B cell (primary cell): Measurements from ENCODE around the gene MFSD12. TPM values are rescaled to one million over a fixed set of nuclear protein-coding genes. Genes with fewer than 3 reads are reported as not detected.

ENCODE experiments used
- ATAC-seq: fragments of 200-7000 bp; cut with Tn5 transposase; one replicate; pipeline ENCODE4 v1.10.0; 2021; ENCODE audit warnings: low read depth, mild to moderate bottlenecking, moderate number of reproducible peaks, moderate library complexity
- CTCF ChIA-PET: fragments of 350-600 bp; sonication (Branson Sonifier 250); formaldehyde crosslinking; loops from one replicate; lab custom pipeline; 2021; ENCODE audit warnings: antibody characterized with exemption, inconsistent platforms; lab: Charles Lee
- POLR2A ChIA-PET: fragments of 350-600 bp; sonication (Branson Sonifier 250); formaldehyde crosslinking; loops from one replicate; lab custom pipeline; 2021; ENCODE audit warnings: antibody characterized with exemption; lab: Charles Lee
- DNase-seq: peaks from one replicate; pipeline ENCODE4 v3.0.0; 2013
- H2AFZ ChIP-seq: 2 replicates; pipeline ENCODE4 v1.6.1; 2012; ENCODE audit warnings: mild to moderate bottlenecking, low read depth, low read length; ENCODE audit not compliant: insufficient read depth, poor library complexity, severe bottlenecking
- H3K27ac ChIP-seq, 2 donors: 1 replicate in 1 of 2; 2 replicates in 1 of 2; pipeline ENCODE4 v1.5.1; 2012 to 2013; ENCODE audit warnings: low read length in 2 of 2, mild to moderate bottlenecking in 2 of 2, moderate library complexity in 1 of 2
- H3K27me3 ChIP-seq, 4 experiments: fragments of 200-600 bp in 1 of 4; sonication (generic) in 1 of 4; replicated peaks in 1 of 4; 1 replicate in 2 of 4; 2 replicates in 2 of 4; pipeline versions ENCODE4 v1.6.1 to v1.7.0; 2013 to 2016; ENCODE audit warnings: low read length in 3 of 4, mild to moderate bottlenecking in 2 of 4, mixed read lengths in 1 of 4, moderate library complexity in 1 of 4; ENCODE audit not compliant: insufficient read depth in 4 of 4, control insufficient read depth in 3 of 4; ENCODE audit errors: control extremely low read depth in 1 of 4
- H3K36me3 ChIP-seq, 2 experiments: replicated peaks in 1 of 2; 1 replicate in 1 of 2; 2 replicates in 1 of 2; pipeline versions ENCODE4 v1.6.1 to v1.7.1; 2013; ENCODE audit warnings: low read length in 1 of 2; ENCODE audit not compliant: insufficient read depth in 2 of 2, control insufficient read depth in 1 of 2; ENCODE audit errors: control extremely low read depth in 1 of 2, extremely low read depth in 1 of 2
- H3K4me1 ChIP-seq, 2 donors: fragments of 200-600 bp in 1 of 2; sonication (generic) in 1 of 2; 1 replicate in 1 of 2; 2 replicates in 1 of 2; pipeline versions ENCODE4 v1.5.1 to v1.6.1; 2013 to 2017; ENCODE audit warnings: low read length in 2 of 2; ENCODE audit not compliant: control insufficient read depth in 2 of 2, insufficient read depth in 2 of 2
- H3K4me2 ChIP-seq: replicated peaks from 2 replicates; pipeline ENCODE3; 2012; ENCODE audit warnings: mild to moderate bottlenecking, low read depth, low read length; ENCODE audit not compliant: poor library complexity, severe bottlenecking
- H3K4me3 ChIP-seq, 5 experiments: fragments of 200-600 bp in 1 of 5; sonication (generic) in 1 of 5; 1 replicate in 3 of 5; 2 replicates in 2 of 5; pipeline versions ENCODE4 v1.5.1 to v1.7.0; 2011 to 2016; ENCODE audit warnings: low read length in 4 of 5, mild to moderate bottlenecking in 4 of 5, low read depth in 2 of 5, control low read depth in 1 of 5, moderate library complexity in 1 of 5; ENCODE audit not compliant: insufficient read depth in 1 of 5; ENCODE audit errors: control extremely low read depth in 1 of 5, extremely low read depth in 1 of 5
- H3K79me2 ChIP-seq: fragments of 200-600 bp; sonication (generic); one replicate; pipeline ENCODE4 v1.6.0; 2016; ENCODE audit warnings: low read length; ENCODE audit not compliant: control insufficient read depth, insufficient read depth
- H3K9ac ChIP-seq: fragments of 200-600 bp; sonication (generic); 2 replicates; pipeline ENCODE4 v1.6.1; 2017; ENCODE audit warnings: mild to moderate bottlenecking, low read length, moderate library complexity
- H3K9me3 ChIP-seq, 3 donors: one replicate each; pipeline versions ENCODE4 v1.6.1 to v1.7.1; 2013; ENCODE audit warnings: low read length in 2 of 3; ENCODE audit not compliant: control insufficient read depth in 2 of 3, insufficient read depth in 1 of 3; ENCODE audit errors: control extremely low read depth in 1 of 3
- H4K20me1 ChIP-seq: 2 replicates; pipeline ENCODE4 v1.6.0; 2012; ENCODE audit warnings: mild to moderate bottlenecking, low read length; ENCODE audit not compliant: insufficient read depth, control insufficient read depth, poor library complexity, severe bottlenecking
- H3K27ac Mint-ChIP-seq: one replicate; pipeline ENCODE4 v1.8.0; 2021; ENCODE audit warnings: mixed read lengths
- H3K27me3 Mint-ChIP-seq: one replicate; pipeline ENCODE4 v1.8.0; 2021; ENCODE audit warnings: mixed read lengths
- H3K4me1 Mint-ChIP-seq: one replicate; pipeline ENCODE4 v1.8.0; 2021; ENCODE audit warnings: mixed read lengths
- H3K4me3 Mint-ChIP-seq: one replicate; pipeline ENCODE4 v1.8.0; 2021; ENCODE audit warnings: mixed read lengths
- H3K9me3 Mint-ChIP-seq: one replicate; pipeline ENCODE4 v1.8.0; 2022; ENCODE audit warnings: mixed read lengths; ENCODE audit not compliant: insufficient read depth
- EZH2 ChIP-seq: IDR thresholded peaks from 2 replicates; pipeline ENCODE4 v1.6.1; 2012; ENCODE audit warnings: borderline replicate concordance, low read depth, mild to moderate bottlenecking, moderate library complexity, low read length; ENCODE audit not compliant: insufficient read depth, poor library complexity, severe bottlenecking
- WGBS: methylation state at CpG from one replicate; pipeline ENCODE4 v1.1.5; 2013; ENCODE audit warnings: missing lambda C conversion rate; ENCODE audit not compliant: insufficient coverage; 5-methylcytosine and 5-hydroxymethylcytosine counted together
- intact Hi-C: fragments of 100-400 bp; cut with micrococcal nuclease; formaldehyde crosslinking; loops from one replicate; pipeline ENCODE4 v1.10.0; 2022
- polyA plus RNA-seq: library from polyadenylated mRNA; depleted of rRNA; stranded (reverse); fragments of >200 nt; gene quantifications from 2 replicates; pipeline ENCODE4 v1.2.3, GENCODE V29; 2012
- total RNA-seq, 2 donors: library from RNA; stranded (reverse); fragments of 120-200 nt in 1 of 2; gene quantifications; 1 replicate in 1 of 2; 2 replicates in 1 of 2; pipeline versions ENCODE4 v1.2.3 to v1.2.4, GENCODE V29; 2013 to 2022
- TF ChIP-seq, protein P1 (sequence below): fragments of 200-600 bp; IDR thresholded peaks from one replicate; pipeline ENCODE4 v1.8.0; 2022; ENCODE audit warnings: antibody characterized with exemption, mild to moderate bottlenecking

Gene MFSD12
- total and polyA plus RNA-seq, 2 donors (not counting 1 experiment from before 2014, with no cell fraction given): 100 to 154 TPM

DNA sequence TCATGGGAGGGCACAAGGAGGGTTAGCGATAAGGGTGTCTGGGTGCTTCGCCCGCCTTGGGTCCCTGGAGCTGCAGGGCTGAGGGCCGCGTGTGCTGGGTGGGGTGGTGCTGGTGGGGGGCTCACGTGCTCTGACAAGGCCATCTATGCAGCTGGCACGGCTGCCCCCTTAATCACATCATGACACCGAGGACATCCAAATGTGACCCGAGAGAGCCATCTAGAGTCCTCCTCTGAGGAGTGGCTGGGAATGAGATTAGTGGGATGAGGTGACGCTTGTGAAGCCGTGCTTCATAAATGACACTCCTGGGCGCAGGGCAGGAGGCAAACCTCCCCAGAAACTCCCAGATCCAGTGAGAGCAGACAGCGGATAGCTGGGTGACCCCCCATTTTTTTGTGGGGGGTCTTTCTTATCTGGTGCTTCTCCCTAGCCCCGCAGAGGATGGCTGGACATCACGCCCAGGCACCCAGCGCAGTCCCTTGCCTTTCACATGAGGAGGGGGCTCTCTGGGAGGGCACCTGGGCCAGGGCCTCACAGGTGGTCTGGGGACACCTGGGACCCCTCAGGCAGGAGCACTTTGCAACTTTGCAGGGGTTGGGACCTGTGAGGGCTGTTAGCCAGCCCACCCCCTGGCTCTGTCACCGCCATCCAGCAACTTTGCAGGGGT is 44.7 kb downstream of the MFSD12 start:
- CTCF ChIA-PET: no interaction called here
- POLR2A ChIA-PET: no interaction called here
- Mint-ChIP-seq H3K4me3 (no peak overlapping the region), H3K9me3 (no peaks in the 10 kb centered on the region), H3K27ac (no peak overlapping the region), H3K4me1 (peaks cover 58% of the 10 kb centered on the region), H3K27me3 (no peaks in the 10 kb centered on the region)
- no peak overlapping the region for H3K4me2 ChIP-seq
- peaks cover 91% of the 10 kb centered on the region for H4K20me1 ChIP-seq
- no peak overlapping the region for H3K27ac ChIP-seq
- TF ChIP-seq, protein P1, sequence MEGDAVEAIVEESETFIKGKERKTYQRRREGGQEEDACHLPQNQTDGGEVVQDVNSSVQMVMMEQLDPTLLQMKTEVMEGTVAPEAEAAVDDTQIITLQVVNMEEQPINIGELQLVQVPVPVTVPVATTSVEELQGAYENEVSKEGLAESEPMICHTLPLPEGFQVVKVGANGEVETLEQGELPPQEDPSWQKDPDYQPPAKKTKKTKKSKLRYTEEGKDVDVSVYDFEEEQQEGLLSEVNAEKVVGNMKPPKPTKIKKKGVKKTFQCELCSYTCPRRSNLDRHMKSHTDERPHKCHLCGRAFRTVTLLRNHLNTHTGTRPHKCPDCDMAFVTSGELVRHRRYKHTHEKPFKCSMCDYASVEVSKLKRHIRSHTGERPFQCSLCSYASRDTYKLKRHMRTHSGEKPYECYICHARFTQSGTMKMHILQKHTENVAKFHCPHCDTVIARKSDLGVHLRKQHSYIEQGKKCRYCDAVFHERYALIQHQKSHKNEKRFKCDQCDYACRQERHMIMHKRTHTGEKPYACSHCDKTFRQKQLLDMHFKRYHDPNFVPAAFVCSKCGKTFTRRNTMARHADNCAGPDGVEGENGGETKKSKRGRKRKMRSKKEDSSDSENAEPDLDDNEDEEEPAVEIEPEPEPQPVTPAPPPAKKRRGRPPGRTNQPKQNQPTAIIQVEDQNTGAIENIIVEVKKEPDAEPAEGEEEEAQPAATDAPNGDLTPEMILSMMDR: no peak
- TF ChIP-seq EZH2: no peak
- peaks cover 11 to 23% of the 10 kb centered on the region in 2 donors for H3K4me1 ChIP-seq
- no peak overlapping the region for H3K4me3 ChIP-seq
- H3K27me3 ChIP-seq: no peaks in the 10 kb centered on the region
- H3K36me3 ChIP-seq: peaks cover 0 to 39% of the 10 kb centered on the region in 2 experiments
- no peak overlapping the region for H3K9ac ChIP-seq
- H3K79me2 ChIP-seq: peaks cover 98% of the 10 kb centered on the region
- H3K9me3 ChIP-seq: peaks cover 0 to 5% (median 0%) of the 10 kb centered on the region in 3 donors
- no peak overlapping the region for H2AFZ ChIP-seq
- intact Hi-C loops: no loop called here
- no peak for ATAC-seq
- no peak for DNase-seq
- 96% methylated on average over 9 of the region's 17 CpGs for WGBS

DNA sequence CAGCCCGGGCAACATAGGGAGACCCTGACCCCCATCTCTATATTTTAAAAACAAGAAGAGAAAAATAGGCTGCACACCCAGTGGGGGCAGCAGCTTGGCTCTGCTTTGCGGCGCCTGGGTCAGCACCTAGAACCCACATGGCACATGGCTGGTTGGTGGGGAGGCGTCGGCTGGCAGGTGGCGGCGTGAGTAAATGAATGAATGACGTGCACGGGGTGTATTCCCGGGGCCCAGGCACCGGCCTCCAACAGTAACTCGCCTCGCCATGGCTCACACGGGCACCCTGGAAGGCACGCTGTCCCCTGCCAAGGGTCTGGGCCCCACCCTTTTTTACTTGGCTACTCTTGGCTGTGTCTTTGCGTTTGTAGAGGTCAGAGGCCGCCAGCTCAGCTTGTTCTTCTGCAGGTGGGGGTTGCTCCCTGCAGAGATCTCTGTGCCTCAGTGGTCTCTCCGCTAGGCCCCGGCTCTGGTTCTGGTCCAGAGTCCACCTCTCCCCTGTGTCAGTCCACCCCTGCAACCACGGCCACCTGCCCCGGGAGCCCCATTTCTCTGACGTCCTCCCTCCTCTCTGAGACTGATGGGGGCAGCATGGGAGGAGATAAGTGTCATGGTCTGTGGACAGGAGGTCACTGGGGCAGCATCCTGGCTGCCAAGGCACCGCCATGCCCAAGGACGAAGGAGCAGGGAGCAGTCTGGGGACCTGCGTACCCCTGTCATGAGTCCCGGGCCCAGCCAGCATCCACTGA is 45.7 kb downstream of the MFSD12 start:
- Mint-ChIP-seq H3K27me3 (no peaks in the 10 kb centered on the region), H3K4me3 (no peak overlapping the region), H3K27ac (no peak overlapping the region), H3K9me3 (no peaks in the 10 kb centered on the region), H3K4me1 (peaks cover 62% of the 10 kb centered on the region)
- ChIA-PET CTCF (no interaction called here), POLR2A (no interaction called here)
- no peak for ATAC-seq
- H3K79me2 ChIP-seq: peaks cover 99% of the 10 kb centered on the region
- DNase-seq: no peak
- H3K4me3 ChIP-seq: no peak overlapping the region
- H3K4me2 ChIP-seq: no peak overlapping the region
- no peaks in the 10 kb centered on the region for H3K27me3 ChIP-seq
- peaks cover 88% of the 10 kb centered on the region for H4K20me1 ChIP-seq
- H3K9ac ChIP-seq: no peak overlapping the region
- H2AFZ ChIP-seq: no peak overlapping the region
- H3K9me3 ChIP-seq: peaks cover 0 to under 1% (median 0%) of the 10 kb centered on the region in 3 donors
- no peak for TF ChIP-seq EZH2
- TF ChIP-seq, protein P1: no peak
- intact Hi-C loops: no loop called here
- H3K36me3 ChIP-seq: peaks cover 0 to 39% of the 10 kb centered on the region in 2 experiments
- peaks cover 16 to 20% of the 10 kb centered on the region in 2 donors for H3K4me1 ChIP-seq
- WGBS: 96% methylated on average over 24 of the region's 26 CpGs
- no peak overlapping the region for H3K27ac ChIP-seq
